OCI-LY3 (cell line): ENCODE measurements around the gene EBLN1.

Source experiments
- H2AFZ ChIP-seq: fragments of 200-600, 300-600 bp; shearing (Covaris generic); 2 replicates; pipeline ENCODE4 v1.6.0; 2014; ENCODE audit warnings: antibody characterized with exemption, low read depth, low read length
- H3K27ac ChIP-seq: fragments of 200-600, 300-600 bp; sonication (generic); 2 replicates; pipeline ENCODE4 v1.5.1; 2014; ENCODE audit warnings: mild to moderate bottlenecking, low read length, moderate library complexity, mixed read lengths
- H3K27me3 ChIP-seq: fragments of 200-600, 300-600 bp; sonication (generic); 2 replicates; pipeline ENCODE4 v1.6.1; 2014; ENCODE audit warnings: low read depth, low read length, mixed read lengths
- H3K36me3 ChIP-seq: fragments of 200-600, 300-600 bp; sonication (generic); replicated peaks from 2 replicates; pipeline ENCODE3; 2014; ENCODE audit warnings: low read depth, low read length, mixed read lengths
- H3K4me1 ChIP-seq: fragments of 300-600, 200-600 bp; sonication (generic); 2 replicates; pipeline ENCODE4 v1.6.1; 2014; ENCODE audit warnings: low read length, mixed read lengths
- H3K4me2 ChIP-seq: fragments of 200-600, 300-600 bp; sonication (generic); 2 replicates; pipeline ENCODE4 v1.6.1; 2014; ENCODE audit warnings: low read length, mixed read lengths
- H3K4me3 ChIP-seq: fragments of 300-600, 200-600 bp; sonication (generic); 2 replicates; pipeline ENCODE4 v1.5.1; 2014; ENCODE audit warnings: antibody characterized with exemption, mild to moderate bottlenecking, low read length, moderate library complexity
- H3K79me2 ChIP-seq: fragments of 300-600, 200-600 bp; shearing (Covaris generic); 2 replicates; pipeline ENCODE4 v1.6.1; 2014; ENCODE audit warnings: mild to moderate bottlenecking, low read length, mixed read lengths
- H3K9ac ChIP-seq: fragments of 300-600, 200-600 bp; shearing (Covaris generic); 2 replicates; pipeline ENCODE4 v1.6.0; 2014; ENCODE audit warnings: mild to moderate bottlenecking, low read length, moderate library complexity
- H3K9me3 ChIP-seq: fragments of 200-600, 300-600 bp; shearing (Covaris generic); 2 replicates; pipeline ENCODE4 v1.6.1; 2014; ENCODE audit warnings: low read length, mixed read lengths; ENCODE audit not compliant: insufficient read depth
- H4K20me1 ChIP-seq: fragments of 200-600, 300-600 bp; sonication (generic); 2 replicates; pipeline ENCODE4 v1.6.1; 2016; ENCODE audit warnings: low read length, mixed read lengths; ENCODE audit not compliant: insufficient read depth
- CTCF ChIP-seq: fragments of 200-600, 300-600 bp; sonication (generic); IDR thresholded peaks from 2 replicates; pipeline ENCODE4 v1.5.1; 2014; ENCODE audit warnings: antibody characterized with exemption, low read length, low read depth
- EZH2phosphoT487 ChIP-seq: fragments of 200-600 bp; shearing (Covaris generic); IDR thresholded peaks from 2 replicates; pipeline ENCODE4 v1.6.1; 2018; ENCODE audit warnings: antibody characterized with exemption, mixed run types, low read depth

The EBLN1 gene

GRCh38 chr10:22251751-22252223 lies 34.0 kb upstream of the EBLN1 start:
- TF ChIP-seq EZH2phosphoT487 (no peak), CTCF (no peak)
- peak overlapping the region; percentile 95 for H3K4me3 ChIP-seq
- H2AFZ ChIP-seq: peak overlapping the region; percentile 93
- H3K9ac ChIP-seq: peak overlapping the region; percentile 88
- H3K4me1 ChIP-seq: peaks cover 3% of the 10 kb centered on the region
- peak overlapping the region; percentile 56 for H3K27ac ChIP-seq
- H3K36me3 ChIP-seq: no peaks in the 10 kb centered on the region
- no peaks in the 10 kb centered on the region for H3K79me2 ChIP-seq
- no peaks in the 10 kb centered on the region for H3K9me3 ChIP-seq
- H3K4me2 ChIP-seq: peak overlapping the region; percentile 87
- no peaks in the 10 kb centered on the region for H4K20me1 ChIP-seq
- H3K27me3 ChIP-seq: peaks cover 26% of the 10 kb centered on the region

GRCh38 chr10:22250897-22251660 lies 33.3 kb upstream of the EBLN1 start:
- Histone ChIP-seq H3K4me2 (peak overlapping the region; percentile 87), H3K9ac (peak overlapping the region; percentile 88), H3K79me2 (no peaks in the 10 kb centered on the region), H2AFZ (peak overlapping the region; percentile 93), H3K4me1 (peaks cover 3% of the 10 kb centered on the region), H3K4me3 (peak overlapping the region; percentile 95), H4K20me1 (no peaks in the 10 kb centered on the region), H3K27me3 (peaks cover 20% of the 10 kb centered on the region), H3K27ac (no peak overlapping the region), H3K9me3 (no peaks in the 10 kb centered on the region), H3K36me3 (no peaks in the 10 kb centered on the region)
- TF ChIP-seq CTCF: no peak
- no peak for TF ChIP-seq EZH2phosphoT487

GRCh38 chr10:22247636-22248035 lies 29.8 kb upstream of the EBLN1 start:
- Histone ChIP-seq H3K4me1 (peaks cover 3% of the 10 kb centered on the region), H3K9ac (no peak overlapping the region), H3K36me3 (no peaks in the 10 kb centered on the region), H3K4me2 (no peak overlapping the region), H4K20me1 (no peaks in the 10 kb centered on the region), H3K27ac (no peak overlapping the region), H3K4me3 (no peak overlapping the region), H3K9me3 (no peaks in the 10 kb centered on the region), H3K79me2 (no peaks in the 10 kb centered on the region), H3K27me3 (0 out of 2 replicates have a peak, but pooled peaks cover 4% of the 10 kb centered on the region), H2AFZ (no peak overlapping the region)
- no peak for TF ChIP-seq EZH2phosphoT487
- no peak for TF ChIP-seq CTCF

- Histone ChIP-seq H3K9me3 (no peaks in the 10 kb centered on the region), H3K4me1 (peaks cover 3% of the 10 kb centered on the region; the same call in 1 of the 2 replicates), H2AFZ (no peak overlapping the region), H3K36me3 (no peaks in the 10 kb centered on the region), H4K20me1 (no peaks in the 10 kb centered on the region), H3K9ac (no peak overlapping the region), H3K27me3 (0 out of 2 replicates have a peak, but pooled peaks cover 4% of the 10 kb centered on the region), H3K27ac (no peak overlapping the region), H3K4me2 (no peak overlapping the region), H3K4me3 (no peak overlapping the region), H3K79me2 (no peaks in the 10 kb centered on the region)
- TF ChIP-seq CTCF (no peak), EZH2phosphoT487 (no peak)
Measured at GRCh38 chr10:22246680-22247391, 29.0 kb upstream of the EBLN1 start.
